Activated CD4-positive, alpha-beta memory T cell treated with anti-CD3 and anti-CD28 coated beads, Interleukin-2, amount 10 ng/mL, durations not matched to agents 7 days and 5 days (primary cell): ENCODE measurements around the gene SLC6A6. TPM values are rescaled to one million over a fixed set of nuclear protein-coding genes. Genes with fewer than 3 reads are reported as not detected.
A peak's percentile ranks its signal among the peaks of the same experiment; 100 is the strongest.

ENCODE experiments used
- CTCF ChIA-PET: fragments of 350-600 bp; sonication (Branson Sonifier 250); formaldehyde crosslinking; loops from one replicate; lab custom pipeline; 2021; ENCODE audit warnings: antibody characterized with exemption, inconsistent platforms; lab: Charles Lee
- POLR2A ChIA-PET: fragments of 350-600 bp; sonication (Branson Sonifier 250); formaldehyde crosslinking; loops from one replicate; lab custom pipeline; 2021; ENCODE audit warnings: antibody characterized with exemption; lab: Charles Lee
- DNase-seq: peaks from one replicate; pipeline ENCODE4 v3.0.0-alpha.2; 2020
- H3K27ac Mint-ChIP-seq: one replicate; pipeline ENCODE4 v1.8.0; 2021; ENCODE audit warnings: mild to moderate bottlenecking, mixed read lengths
- H3K27me3 Mint-ChIP-seq: one replicate; pipeline ENCODE4 v1.8.0; 2021; ENCODE audit warnings: mixed read lengths
- H3K36me3 Mint-ChIP-seq: one replicate; pipeline ENCODE4 v1.8.0; 2021; ENCODE audit warnings: low read depth, mixed read lengths
- H3K4me1 Mint-ChIP-seq: one replicate; pipeline ENCODE4 v1.8.0; 2021; ENCODE audit warnings: mixed read lengths
- H3K4me3 Mint-ChIP-seq: one replicate; pipeline ENCODE4 v1.8.0; 2021; ENCODE audit warnings: mild to moderate bottlenecking, mixed read lengths
- H3K9me3 Mint-ChIP-seq: one replicate; pipeline ENCODE4 v1.8.0; 2021; ENCODE audit warnings: mixed read lengths
- total RNA-seq, 2 experiments: library from RNA; stranded (reverse); gene quantifications; one replicate each; pipeline ENCODE4 v1.2.3, GENCODE V29; 2021

SLC6A6 gene
- total RNA-seq, 2 experiments from 2014 or later, result 59.0 to 61.5 TPM

- H3K27ac Mint-ChIP-seq, result no peak overlapping the region
- ChIA-PET CTCF (interaction anchor here (0.6 kb wide), 1 partner anchor 105 kb away, joined by 3 read pairs; no protein-coding TSS in a partner anchor), POLR2A (interaction anchor here (1.4 kb wide), 1 partner anchor 16 kb away, joined by 3 read pairs; no protein-coding TSS in a partner anchor)
These were observed 35.2 kb upstream of the SLC6A6 start for GRCh38 chr3:14366915-14367823.

GRCh38 chr3:14368146-14368545 lies 34.3 kb upstream of the SLC6A6 start:
- POLR2A ChIA-PET, result no interaction called here
- DNase-seq, result no peak
- H3K36me3 Mint-ChIP-seq, result no peaks in the 10 kb centered on the region
- peaks cover 10% of the 10 kb centered on the region for H3K4me1 Mint-ChIP-seq
- CTCF ChIA-PET, result no interaction called here
- no peaks in the 10 kb centered on the region for H3K27me3 Mint-ChIP-seq
- H3K27ac Mint-ChIP-seq, result no peak overlapping the region
- no peaks in the 10 kb centered on the region for H3K9me3 Mint-ChIP-seq
- H3K4me3 Mint-ChIP-seq, result no peak overlapping the region

More at GRCh38 chr3:14366915-14367823, 35.2 kb upstream of the SLC6A6 start:
- no peak overlapping the region for H3K4me3 Mint-ChIP-seq
- peaks cover 10% of the 10 kb centered on the region for H3K4me1 Mint-ChIP-seq
- H3K36me3 Mint-ChIP-seq, result no peaks in the 10 kb centered on the region
- no peak for DNase-seq
- no peaks in the 10 kb centered on the region for H3K27me3 Mint-ChIP-seq
- H3K9me3 Mint-ChIP-seq, result no peaks in the 10 kb centered on the region

GRCh38 chr3:14368885-14369284 lies 33.5 kb upstream of the SLC6A6 start:
- Mint-ChIP-seq H3K36me3 (no peaks in the 10 kb centered on the region), H3K4me3 (no peak overlapping the region), H3K27ac (no peak overlapping the region), H3K9me3 (no peaks in the 10 kb centered on the region), H3K27me3 (no peaks in the 10 kb centered on the region), H3K4me1 (peaks cover 10% of the 10 kb centered on the region)
- POLR2A ChIA-PET, result no interaction called here
- CTCF ChIA-PET, result no interaction called here
- no peak for DNase-seq

GRCh38 chr3:14369675-14370669 lies 32.4 kb upstream of the SLC6A6 start:
- CTCF ChIA-PET, result no interaction called here
- POLR2A ChIA-PET, result no interaction called here

GRCh38 chr3:14370720-14371572 lies 31.5 kb upstream of the SLC6A6 start:
- ChIA-PET POLR2A (no interaction called here), CTCF (no interaction called here)
- Mint-ChIP-seq H3K27me3 (no peaks in the 10 kb centered on the region), H3K4me1 (peaks cover 10% of the 10 kb centered on the region), H3K36me3 (no peaks in the 10 kb centered on the region), H3K9me3 (no peaks in the 10 kb centered on the region), H3K4me3 (no peak overlapping the region), H3K27ac (no peak overlapping the region)
- DNase-seq, result no peak

More at GRCh38 chr3:14369675-14370669, 32.4 kb upstream of the SLC6A6 start:
- no peaks in the 10 kb centered on the region for H3K27me3 Mint-ChIP-seq
- peaks cover 10% of the 10 kb centered on the region for H3K4me1 Mint-ChIP-seq
- H3K36me3 Mint-ChIP-seq, result no peaks in the 10 kb centered on the region
- no peak for DNase-seq
- no peaks in the 10 kb centered on the region for H3K9me3 Mint-ChIP-seq
- peak overlapping the region; percentile 47 for H3K27ac Mint-ChIP-seq
- no peak overlapping the region for H3K4me3 Mint-ChIP-seq

- ChIA-PET CTCF (no interaction called here), POLR2A (no interaction called here)
- DNase-seq, result no peak
- Mint-ChIP-seq H3K4me3 (no peak overlapping the region), H3K36me3 (no peaks in the 10 kb centered on the region), H3K4me1 (peaks cover 16% of the 10 kb centered on the region), H3K27ac (no peak overlapping the region), H3K27me3 (no peaks in the 10 kb centered on the region), H3K9me3 (no peaks in the 10 kb centered on the region)
These were observed 30.6 kb upstream of the SLC6A6 start for GRCh38 chr3:14371573-14372474.

- Mint-ChIP-seq H3K27ac (no peak overlapping the region), H3K4me1 (peaks cover 23% of the 10 kb centered on the region)
- CTCF ChIA-PET, result no interaction called here
These were observed 29.8 kb upstream of the SLC6A6 start for GRCh38 chr3:14372587-14372986.

GRCh38 chr3:14373753-14374376 lies 28.5 kb upstream of the SLC6A6 start:
- H3K4me1 Mint-ChIP-seq, result peaks cover 36% of the 10 kb centered on the region
- H3K27ac Mint-ChIP-seq, result no peak overlapping the region
- H3K36me3 Mint-ChIP-seq, result peaks cover 6% of the 10 kb centered on the region
- POLR2A ChIA-PET, result no interaction called here
- no peak overlapping the region for H3K4me3 Mint-ChIP-seq
- no peaks in the 10 kb centered on the region for H3K27me3 Mint-ChIP-seq
- CTCF ChIA-PET, result no interaction called here
- no peak for DNase-seq
- H3K9me3 Mint-ChIP-seq, result no peaks in the 10 kb centered on the region

More at GRCh38 chr3:14372587-14372986, 29.8 kb upstream of the SLC6A6 start:
- Mint-ChIP-seq H3K9me3 (no peaks in the 10 kb centered on the region), H3K27me3 (no peaks in the 10 kb centered on the region), H3K4me3 (no peak overlapping the region), H3K36me3 (peaks cover 4% of the 10 kb centered on the region)
- POLR2A ChIA-PET, result no interaction called here
- no peak for DNase-seq

GRCh38 chr3:14374444-14374883 lies 27.9 kb upstream of the SLC6A6 start:
- H3K27ac Mint-ChIP-seq, result no peak overlapping the region
- no peak overlapping the region for H3K4me3 Mint-ChIP-seq
- DNase-seq, result no peak
- POLR2A ChIA-PET, result no interaction called here
- peaks cover 42% of the 10 kb centered on the region for H3K4me1 Mint-ChIP-seq
- H3K36me3 Mint-ChIP-seq, result peaks cover 6% of the 10 kb centered on the region
- no peaks in the 10 kb centered on the region for H3K27me3 Mint-ChIP-seq
- CTCF ChIA-PET, result no interaction called here
- no peaks in the 10 kb centered on the region for H3K9me3 Mint-ChIP-seq

GRCh38 chr3:14375192-14375591 lies 27.2 kb upstream of the SLC6A6 start:
- peaks cover 38% of the 10 kb centered on the region for H3K4me1 Mint-ChIP-seq
- no peaks in the 10 kb centered on the region for H3K9me3 Mint-ChIP-seq
- H3K27ac Mint-ChIP-seq, result no peak overlapping the region
- H3K36me3 Mint-ChIP-seq, result peaks cover 6% of the 10 kb centered on the region
- POLR2A ChIA-PET, result no interaction called here
- CTCF ChIA-PET, result interaction anchor here (1.6 kb wide), 1 partner anchor 13 kb away, joined by 3 read pairs; no protein-coding TSS in a partner anchor
- no peak for DNase-seq
- no peak overlapping the region for H3K4me3 Mint-ChIP-seq
- no peaks in the 10 kb centered on the region for H3K27me3 Mint-ChIP-seq
